ENCODE results near the gene NLRP11.
"Not testable (repeated sequence)": the region's sequence is repeated elsewhere in the genome, so short reads cannot be mapped to it uniquely, and the experiment has no call there.

Gene NLRP11

DNA sequence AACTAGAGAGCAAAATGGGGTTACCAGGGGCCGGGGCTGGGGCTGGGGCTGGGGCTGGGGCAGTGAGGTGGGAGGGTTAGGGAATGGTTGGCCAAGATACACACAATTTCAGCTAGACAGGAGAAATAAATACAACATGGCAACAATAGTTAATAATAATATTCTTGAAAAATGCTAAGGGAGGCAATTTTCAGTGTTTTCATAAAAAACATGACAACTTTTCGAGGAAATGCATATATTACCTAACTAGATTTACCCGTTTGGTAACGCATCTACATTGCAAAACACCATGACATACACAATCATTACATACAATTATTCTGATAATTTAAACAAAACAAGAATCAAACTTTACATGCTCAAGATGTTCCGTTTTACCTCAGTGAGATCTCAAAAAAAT is 50.7 kb downstream of the NLRP11 start:
- in situ Hi-C loops (cut with HindIII; ENCODE audit: low sequenced_read_pairs): no loop called here

DNA sequence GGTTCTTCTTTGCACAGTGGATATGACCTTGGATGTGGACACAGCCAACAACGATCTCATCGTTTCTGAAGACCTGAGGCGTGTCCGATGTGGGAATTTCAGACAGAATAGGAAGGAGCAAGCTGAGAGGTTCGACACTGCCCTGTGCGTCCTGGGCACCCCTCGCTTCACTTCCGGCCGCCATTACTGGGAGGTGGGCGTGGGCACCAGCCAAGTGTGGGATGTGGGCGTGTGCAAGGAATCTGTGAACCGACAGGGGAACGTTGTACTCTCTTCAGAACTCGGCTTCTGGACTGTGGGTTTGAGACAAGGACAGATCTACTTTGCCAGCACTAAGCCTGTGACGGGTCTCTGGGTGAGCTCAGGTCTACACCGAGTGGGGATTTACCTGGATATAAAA is 53.5 kb downstream of the NLRP11 start:
- in situ Hi-C loops (cut with HindIII; ENCODE audit: low sequenced_read_pairs): no loop called here

DNA sequence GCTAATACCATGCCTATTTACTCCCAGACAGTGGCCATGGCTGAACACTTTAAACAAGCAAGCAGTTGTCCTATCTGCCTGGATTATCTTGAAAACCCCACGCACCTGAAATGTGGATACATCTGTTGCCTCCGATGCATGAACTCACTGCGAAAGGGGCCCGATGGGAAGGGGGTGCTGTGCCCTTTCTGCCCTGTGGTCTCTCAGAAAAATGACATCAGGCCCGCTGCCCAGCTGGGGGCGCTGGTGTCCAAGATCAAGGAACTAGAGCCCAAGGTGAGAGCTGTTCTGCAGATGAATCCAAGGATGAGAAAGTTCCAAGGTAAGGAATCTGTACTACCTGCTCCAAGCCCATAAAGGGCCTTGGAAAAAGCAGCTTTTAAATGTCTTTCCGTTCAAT is 54.3 kb downstream of the NLRP11 start:
- in situ Hi-C loops (cut with HindIII; ENCODE audit: low sequenced_read_pairs): no loop called here

DNA sequence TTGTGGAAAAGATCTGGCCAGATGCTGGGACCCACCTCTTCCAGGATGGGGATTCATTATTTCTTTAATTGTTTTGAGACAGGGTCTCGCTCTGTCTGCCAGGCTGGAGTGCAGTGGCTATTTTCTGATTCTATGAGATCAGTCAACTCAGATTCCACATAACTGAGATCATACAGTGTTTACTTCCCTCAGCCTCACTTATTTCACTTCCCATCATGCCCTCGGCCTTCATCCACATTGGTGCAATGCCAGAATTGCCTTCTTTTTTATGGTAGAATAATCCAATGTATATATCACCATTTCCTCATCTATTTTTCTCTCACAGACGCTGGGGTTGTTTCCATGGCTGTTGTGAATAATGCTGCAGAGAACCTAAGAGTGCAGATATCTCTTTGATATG is 62.2 kb downstream of the NLRP11 start:
- in situ Hi-C loops (cut with HindIII; ENCODE audit: low sequenced_read_pairs): not testable (repeated sequence)

DNA sequence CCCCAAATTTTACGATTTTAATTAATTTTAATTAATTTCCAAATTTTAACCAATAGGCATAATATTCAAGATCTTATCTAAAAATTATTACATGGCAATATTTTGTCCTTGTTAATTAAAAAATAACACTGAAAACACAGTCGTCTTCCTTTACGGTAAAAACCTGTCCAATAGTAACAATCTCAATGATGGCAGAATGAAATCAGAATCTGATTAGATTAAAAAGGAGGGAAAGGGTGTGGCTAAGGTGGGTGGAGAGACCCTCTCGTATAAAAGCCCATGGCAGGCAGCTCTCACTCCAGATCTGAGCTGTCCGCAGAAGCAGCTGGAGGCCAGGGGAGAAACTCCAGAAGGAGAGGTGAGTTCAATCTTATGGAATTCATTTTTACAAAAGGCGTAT is 63.0 kb downstream of the NLRP11 start, which contains the start of gene RFPL4AL1:
Gene RFPL4AL1, plus strand, starts transcription at position 301 of the 400 bp plus-strand sequence. CDS start 2,687 bp downstream, outside the sequence.
- in situ Hi-C loops (cut with HindIII; ENCODE audit: low sequenced_read_pairs): not testable (repeated sequence)

DNA sequence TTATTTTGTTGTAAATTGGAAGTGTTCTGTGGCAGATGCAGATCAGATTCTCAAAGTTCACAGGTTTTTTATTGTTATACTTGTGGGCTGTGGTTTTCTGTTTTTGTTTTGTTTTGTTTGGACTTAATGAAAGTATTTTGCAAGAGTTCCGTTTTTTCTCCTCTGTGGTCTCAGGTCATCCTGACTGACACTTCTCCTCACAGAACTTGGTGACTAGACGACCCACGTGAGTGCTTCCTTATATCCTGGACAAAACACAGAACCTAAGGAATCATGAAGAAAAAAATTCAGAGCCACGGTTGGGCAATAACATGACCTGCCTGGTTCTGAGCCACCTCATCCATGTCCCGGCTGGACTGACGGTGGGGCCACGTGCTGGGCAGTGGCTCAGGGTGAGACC is 65.3 kb downstream of the NLRP11 start:
- in situ Hi-C loops (cut with HindIII; ENCODE audit: low sequenced_read_pairs): no loop called here

DNA sequence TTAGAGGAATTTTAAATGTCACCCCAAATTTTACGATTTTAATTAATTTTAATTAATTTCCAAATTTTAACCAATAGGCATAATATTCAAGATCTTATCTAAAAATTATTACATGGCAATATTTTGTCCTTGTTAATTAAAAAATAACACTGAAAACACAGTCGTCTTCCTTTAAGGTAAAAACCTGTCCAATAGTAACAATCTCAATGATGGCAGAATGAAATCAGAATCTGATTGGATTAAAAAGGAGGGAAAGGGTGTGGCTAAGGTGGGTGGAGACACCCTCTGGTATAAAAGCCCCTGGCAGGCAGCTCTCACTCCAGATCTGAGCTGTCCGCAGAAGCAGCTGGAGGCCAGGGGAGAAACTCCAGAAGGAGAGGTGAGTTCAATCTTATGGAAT is 73.0 kb downstream of the NLRP11 start, which contains the start of gene RFPL4A:
Gene RFPL4A, plus strand, starts transcription at position 301 of the 400 bp plus-strand sequence. CDS start 2,704 bp downstream, outside the sequence.
- in situ Hi-C loops (cut with HindIII; ENCODE audit: low sequenced_read_pairs): not testable (repeated sequence)

DNA sequence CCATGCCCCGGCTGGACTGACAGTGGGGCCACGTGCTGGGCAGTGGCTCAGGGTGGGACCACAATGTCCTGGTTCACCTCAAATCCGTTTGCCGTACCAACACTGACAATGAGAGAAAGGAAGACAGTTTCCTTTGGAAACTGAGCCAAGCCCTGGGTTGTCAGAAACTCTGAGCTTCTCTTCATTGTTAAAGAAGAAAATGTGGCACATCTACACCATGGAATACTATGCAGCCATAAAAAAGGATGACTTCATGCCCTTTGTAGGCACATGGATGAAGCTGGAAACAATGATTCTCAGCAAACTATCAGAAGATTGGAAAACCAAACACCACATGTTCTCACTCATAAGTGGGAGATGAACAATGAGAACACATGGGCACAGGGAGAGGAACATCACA is 75.0 kb downstream of the NLRP11 start:
- in situ Hi-C loops (cut with HindIII; ENCODE audit: low sequenced_read_pairs): not testable (repeated sequence)

DNA sequence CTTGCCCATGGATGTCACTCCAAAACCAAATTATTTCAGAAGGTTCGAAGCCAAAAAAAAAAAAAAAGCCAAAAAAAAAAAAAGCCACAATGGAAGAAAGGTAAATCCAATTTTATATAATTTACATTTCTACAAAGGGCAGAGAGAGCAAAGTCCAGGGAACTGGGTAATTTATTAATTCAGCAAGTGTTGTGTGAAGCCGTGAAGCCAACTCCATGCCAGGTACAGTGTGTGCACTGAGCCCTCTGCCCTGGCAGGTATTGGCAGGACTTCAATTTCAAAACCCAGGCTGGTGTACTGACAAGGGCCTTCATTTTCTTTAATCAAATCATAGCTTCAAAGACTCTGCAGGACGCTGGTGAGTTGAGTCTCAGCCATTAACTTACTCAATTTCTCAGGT is 78.4 kb downstream of the NLRP11 start:
- in situ Hi-C loops (cut with HindIII; ENCODE audit: low sequenced_read_pairs): no loop called here

DNA sequence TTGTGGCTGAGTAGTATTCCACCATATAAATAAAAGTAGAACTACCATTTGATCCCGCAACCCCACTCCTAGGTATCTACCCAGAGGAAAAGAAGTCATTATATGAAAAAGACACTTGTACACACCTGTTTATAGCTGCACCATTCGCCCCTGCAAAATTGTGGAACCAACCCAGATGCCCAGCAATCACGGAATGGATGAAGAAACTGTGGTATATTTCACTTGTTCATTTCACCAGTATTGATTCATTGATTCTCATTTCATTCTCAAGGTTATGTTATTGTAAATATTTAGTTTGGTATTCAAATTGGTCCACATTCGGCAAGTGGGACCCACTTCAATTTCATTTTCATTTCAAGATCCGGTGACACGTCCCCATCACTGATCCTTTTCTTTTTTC is 81.1 kb downstream of the NLRP11 start:
- in situ Hi-C loops (cut with HindIII; ENCODE audit: low sequenced_read_pairs): no loop called here

DNA sequence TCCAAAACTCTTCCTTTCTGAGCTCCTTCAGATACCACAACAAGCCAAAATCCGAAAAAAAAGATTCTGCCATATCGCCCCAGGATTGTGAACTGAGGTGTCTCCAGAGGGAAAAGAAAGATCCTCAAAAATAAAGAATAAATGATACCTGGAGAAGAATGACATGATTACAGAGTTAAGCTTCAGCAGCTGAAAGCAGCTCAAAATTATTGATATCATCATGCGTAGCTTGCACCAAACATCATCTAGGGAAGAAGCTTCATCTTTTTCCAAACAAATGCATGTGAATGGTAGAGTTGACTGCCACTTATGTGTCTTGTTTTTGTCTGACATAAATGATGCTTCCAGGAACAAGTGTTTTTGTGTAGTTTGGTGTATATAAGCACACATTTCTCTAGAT is 93.5 kb downstream of the NLRP11 start, which contains the start of gene NLRP9:
Gene NLRP9, minus strand, starts transcription at position 101 of the 400 bp plus-strand sequence. Its CDS starts 28 bp downstream, at position 73.
- in situ Hi-C loops (cut with HindIII; ENCODE audit: low sequenced_read_pairs): no loop called here

All from endothelial cell of hepatic sinusoid (primary cell).